ENCODE data around the gene TCHHL1.
A peak's percentile ranks its signal among the peaks of the same experiment; 100 is the strongest.
"Not testable (repeated sequence)": the region's sequence is repeated elsewhere in the genome, so short reads cannot be mapped to it uniquely, and the experiment has no call there.

The TCHHL1 gene

DNA sequence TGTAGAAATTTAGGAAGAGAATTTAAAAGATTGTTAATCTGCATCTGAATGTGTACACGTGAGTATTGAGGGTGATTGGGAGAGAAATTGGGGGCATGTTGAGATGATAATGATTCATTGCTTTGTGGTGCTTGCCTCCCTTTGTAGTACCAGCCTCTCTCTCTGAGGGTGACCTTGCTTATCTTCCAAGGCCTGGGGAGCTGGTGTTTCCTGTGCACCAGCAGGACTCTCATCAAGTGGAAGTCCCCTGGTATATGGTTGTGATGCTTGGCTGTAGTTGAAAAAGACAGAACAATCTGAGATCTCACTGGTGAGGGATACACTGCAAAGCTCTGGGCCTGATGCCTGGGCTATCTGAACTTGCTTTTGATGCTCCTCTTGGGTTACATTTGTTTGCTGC lies 4.0 kb downstream of the TCHHL1 start:
- DNase-seq = no peak

DNA sequence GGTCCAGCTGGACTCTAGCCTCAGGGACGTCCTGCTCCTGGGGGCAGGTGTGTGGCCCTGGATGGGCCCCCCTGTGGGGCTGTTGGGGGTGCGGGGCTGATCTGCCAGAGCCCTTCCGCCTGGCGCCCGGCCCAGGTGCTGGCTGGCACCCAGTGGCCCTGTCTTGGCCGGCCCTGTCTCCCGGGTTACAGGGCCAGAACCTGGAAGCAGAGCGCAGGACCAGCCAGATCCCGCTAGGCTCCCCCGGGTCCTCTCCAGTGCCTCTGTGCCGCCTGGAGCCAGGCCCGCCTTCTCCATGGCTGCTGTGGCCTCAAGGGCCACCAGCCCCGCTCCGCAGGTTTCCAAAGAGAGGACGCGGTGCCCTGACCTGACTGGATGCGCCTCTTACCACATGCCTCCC lies 7.8 kb downstream of the TCHHL1 start:
- not testable (repeated sequence) for DNase-seq

- not testable (repeated sequence) for DNase-seq
Observed at GRCh38 chr1:152080494-152080893, 8.4 kb downstream of the TCHHL1 start.

- DNase-seq = no peak
Observed at GRCh38 chr1:152078831-152079441, 9.9 kb downstream of the TCHHL1 start.

- no peak for DNase-seq
Observed at GRCh38 chr1:152072311-152072710, 16.6 kb downstream of the TCHHL1 start.

GRCh38 chr1:152071123-152071522 lies 17.7 kb downstream of the TCHHL1 start:
- no peak for DNase-seq

DNA sequence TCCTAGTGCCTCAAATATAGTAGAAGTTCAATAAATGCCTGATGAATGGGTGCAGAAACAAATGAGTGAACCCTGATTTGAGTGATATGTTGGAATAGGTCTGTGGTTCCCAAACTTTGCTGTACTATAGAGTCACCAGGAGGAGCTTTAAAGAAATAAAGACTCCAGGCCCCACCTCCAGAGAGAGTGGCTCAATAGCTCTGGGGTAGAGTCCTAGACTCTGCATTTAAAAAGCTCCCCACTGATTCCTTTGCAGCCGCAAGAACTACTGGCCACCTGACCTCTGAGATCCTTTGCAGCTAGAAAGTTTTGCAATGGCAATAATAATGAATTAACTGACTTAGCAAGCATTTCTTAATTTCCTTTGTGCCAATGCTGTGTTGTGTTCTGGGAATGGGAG lies 20.9 kb downstream of the TCHHL1 start:
- DNase-seq = no peak

DNA sequence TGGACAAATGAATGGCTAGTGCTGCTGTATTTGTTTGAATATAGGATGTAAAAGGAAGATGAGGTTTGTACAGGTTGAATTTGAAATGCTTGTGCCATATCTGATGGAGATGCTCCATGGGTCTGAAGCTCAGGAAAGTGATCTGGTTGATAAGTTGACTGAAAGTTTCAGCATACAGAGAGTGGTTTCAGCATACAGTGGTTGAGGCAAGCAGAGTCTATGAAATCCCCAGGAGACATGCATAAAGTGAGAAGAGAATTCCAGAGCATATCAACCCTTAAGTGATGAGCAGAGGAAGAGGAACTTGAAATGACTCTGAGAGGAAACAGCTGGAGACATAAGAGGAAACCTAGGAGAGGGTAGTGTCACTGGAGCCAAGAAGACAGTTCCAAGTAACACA lies 21.7 kb downstream of the TCHHL1 start:
- no peak for DNase-seq

DNA sequence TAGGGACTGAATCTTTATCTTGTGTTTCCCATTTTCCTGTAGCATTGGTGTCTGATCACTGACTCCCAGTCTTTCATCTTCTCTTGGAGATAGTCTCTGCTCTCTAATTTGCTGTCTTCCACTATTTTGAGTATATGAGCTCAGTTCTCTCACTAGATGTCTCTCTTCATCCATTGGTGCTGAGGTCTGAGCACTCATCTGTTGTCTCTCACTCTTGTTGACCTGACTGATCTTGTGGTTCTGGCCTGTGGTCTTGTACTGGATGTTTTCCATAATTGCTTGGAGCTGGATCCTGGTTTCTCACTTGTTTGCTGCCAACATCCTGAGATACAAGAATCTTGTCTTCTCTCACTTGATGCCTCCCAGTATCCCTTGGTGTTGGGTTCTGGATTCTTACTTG lies 26.9 kb downstream of the TCHHL1 start:
- no peak for DNase-seq

- DNase-seq = no peak
Observed at GRCh38 chr1:152053375-152053774, 35.5 kb downstream of the TCHHL1 start.

DNA sequence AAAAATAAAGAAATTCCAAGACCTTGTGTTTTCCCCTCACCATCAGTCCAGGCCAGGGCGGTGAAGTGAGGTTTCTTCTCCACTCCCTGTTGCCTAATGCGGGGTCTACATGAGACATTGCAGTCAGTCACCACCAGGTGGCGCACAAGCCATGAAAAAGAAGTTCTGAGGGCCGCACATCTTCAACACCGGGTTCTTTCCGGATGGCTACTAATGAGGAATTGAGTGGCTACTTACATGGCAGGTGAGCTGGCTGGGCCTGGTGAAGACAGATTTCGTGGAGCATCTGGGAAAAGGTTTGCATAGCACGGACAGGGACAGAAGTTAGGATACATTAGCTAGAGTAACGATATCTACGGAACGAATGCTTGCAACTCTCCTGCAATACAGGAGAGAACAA lies 36.3 kb downstream of the TCHHL1 start:
- peak; percentile 85 for DNase-seq

- no peak for DNase-seq
Observed at GRCh38 chr1:152050886-152051675, 37.8 kb downstream of the TCHHL1 start.

GRCh38 chr1:152049291-152050083 lies 39.4 kb downstream of the TCHHL1 start:
- DNase-seq = no peak

GRCh38 chr1:152048416-152049009 lies 40.4 kb downstream of the TCHHL1 start:
- peak; percentile 51 for DNase-seq

DNA sequence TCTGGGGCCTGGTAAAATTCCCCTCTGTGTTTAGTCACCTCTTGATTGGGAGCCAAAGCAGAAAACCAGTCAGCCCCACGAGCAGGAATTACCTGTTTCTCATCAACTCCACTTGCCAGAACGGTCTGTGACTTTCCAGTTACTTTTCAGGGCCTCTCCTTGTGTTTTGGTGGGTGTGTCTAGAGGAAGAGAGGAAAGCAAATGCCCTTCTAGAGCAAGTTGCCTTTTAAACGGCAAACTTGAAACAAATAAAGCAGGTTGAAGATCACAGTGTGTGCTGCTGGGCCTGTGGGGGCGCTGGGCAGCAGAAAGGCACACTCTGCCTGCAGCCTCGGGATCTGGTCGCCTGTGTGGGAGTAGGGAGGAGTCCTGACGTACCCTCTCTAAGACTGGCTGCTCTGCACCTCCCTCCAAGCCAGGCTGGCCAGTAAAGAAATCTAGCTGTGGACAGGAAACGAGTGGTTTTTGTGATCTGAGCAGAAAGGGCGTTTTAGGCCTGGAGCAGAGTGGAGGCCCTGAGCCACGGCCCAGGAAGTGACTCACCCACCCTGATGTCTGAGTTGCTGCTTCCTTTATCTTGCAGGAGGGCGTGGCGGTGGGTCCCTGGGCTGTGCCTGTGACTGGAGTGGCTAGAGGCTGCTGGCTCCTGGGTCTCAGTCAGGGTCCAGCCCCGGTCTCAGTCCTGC lies 41.0 kb downstream of the TCHHL1 start:
- DNase-seq = peak; percentile 81

DNA sequence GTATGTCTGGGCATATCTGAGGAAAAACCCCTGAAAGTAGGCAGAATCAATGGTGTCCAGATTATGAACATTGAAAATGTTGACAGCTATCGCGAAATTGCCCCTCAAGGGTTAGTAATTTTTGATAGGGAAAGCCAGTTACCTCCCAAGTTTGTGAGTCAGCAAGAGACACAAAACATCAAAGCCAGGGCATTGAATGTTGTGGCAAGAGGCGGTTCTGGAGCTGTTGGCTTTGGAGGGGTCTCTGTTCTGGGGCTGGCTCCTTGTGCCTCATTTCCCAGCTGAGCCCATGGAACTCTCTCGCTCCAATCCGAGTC lies 41.5 kb downstream of the TCHHL1 start:
- DNase-seq = no peak

- no peak for DNase-seq
Observed at GRCh38 chr1:152044386-152044785, 44.5 kb downstream of the TCHHL1 start.

- no peak for DNase-seq
Observed at GRCh38 chr1:152043870-152044269, 45.0 kb downstream of the TCHHL1 start.

GRCh38 chr1:152042030-152042429 lies 46.8 kb downstream of the TCHHL1 start:
- DNase-seq = no peak

DNA sequence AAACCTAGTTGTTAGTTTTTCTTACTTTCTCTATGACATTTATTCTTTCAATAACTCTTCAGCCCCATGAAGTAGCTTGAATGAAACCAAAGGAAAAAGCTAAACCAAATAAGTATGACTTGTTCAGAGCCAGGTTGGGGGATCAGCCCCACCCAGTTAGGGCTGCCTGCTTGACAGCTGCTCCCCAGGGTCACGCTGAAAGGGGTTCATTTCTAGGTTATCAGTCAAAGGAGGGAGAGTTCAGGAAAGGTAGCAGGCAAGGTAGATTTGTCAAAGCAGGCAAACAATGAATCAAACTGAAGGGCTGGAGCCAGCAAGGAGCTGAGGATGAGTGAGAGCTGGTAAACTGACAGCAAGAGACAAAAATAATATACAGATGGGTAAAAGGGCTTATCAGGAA lies 49.0 kb downstream of the TCHHL1 start:
- DNase-seq = no peak

DNA sequence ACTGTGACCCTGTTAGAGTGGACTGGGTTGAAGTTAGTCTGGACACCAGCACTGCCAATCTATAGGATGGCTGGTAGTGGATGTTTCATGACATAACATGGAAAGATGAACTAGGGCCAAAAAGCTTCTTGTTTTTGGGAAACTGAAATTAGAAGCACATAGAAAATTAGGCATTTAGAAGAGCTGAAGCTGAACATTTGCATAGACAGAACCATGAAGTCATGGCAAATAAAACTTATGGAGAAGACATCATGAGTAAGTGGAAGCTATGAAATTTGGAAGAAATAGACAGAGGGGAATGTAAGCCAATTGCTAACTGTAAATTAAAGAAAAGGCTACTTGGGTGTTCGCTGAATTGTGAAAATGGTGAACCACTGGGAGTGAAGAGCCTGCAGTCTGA lies 49.4 kb downstream of the TCHHL1 start:
- no peak for DNase-seq

DNA sequence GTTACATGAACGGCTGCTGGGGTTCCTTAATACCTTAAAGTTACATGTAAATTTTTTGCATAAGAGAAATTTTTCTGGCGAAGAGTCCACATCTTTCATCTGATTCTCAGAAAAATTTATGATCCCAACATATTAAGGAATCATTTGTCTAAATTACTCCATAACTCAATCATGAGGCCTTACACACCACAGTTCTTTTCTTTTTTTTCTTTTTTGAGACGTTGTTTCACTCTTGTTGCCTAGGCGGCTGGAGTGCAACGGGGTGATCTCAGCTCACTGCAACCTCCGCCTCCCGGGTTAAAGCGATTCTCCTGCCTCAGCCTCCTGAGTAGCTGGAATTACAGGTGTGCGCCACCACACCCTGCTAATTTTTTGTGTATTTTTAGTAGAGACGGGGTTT lies 50.0 kb downstream of the TCHHL1 start:
- no peak for DNase-seq
